K562 (cell line): ENCODE results near the gene CTF1. TPM values are rescaled to one million over a fixed set of nuclear protein-coding genes. Genes with fewer than 3 reads are reported as not detected.

Source experiments
- E2F3 ChIP-seq: fragments of 250-450 bp; sonication (Bioruptor Pico); IDR thresholded peaks from 2 replicates; pipeline ENCODE4 v1.4.0; 2020; ENCODE audit warnings: mild to moderate bottlenecking
- ELF1 ChIP-seq: fragments of 200-800 bp; sonication (Bioruptor generic); IDR thresholded peaks from 2 replicates; pipeline ENCODE4 v1.6.1; 2016; ENCODE audit warnings: missing genetic modification characterization, missing compliant biosample characterization
- ETV5 ChIP-seq: sonication (generic); formaldehyde crosslinking; IDR thresholded peaks from 2 replicates; pipeline ENCODE4 v1.4.0; 2020; ENCODE audit warnings: low read depth, mild to moderate bottlenecking, missing genetic modification reagents
- FOXA1 ChIP-seq: fragments of 450-650 bp; IDR thresholded peaks from 2 replicates; pipeline ENCODE4 v1.6.1; 2016; ENCODE audit warnings: mild to moderate bottlenecking, borderline replicate concordance
- HDAC2 ChIP-seq: fragments of 450-650 bp; IDR thresholded peaks from 2 replicates; pipeline ENCODE4 v1.6.1; 2016; ENCODE audit warnings: mild to moderate bottlenecking
- IRF2 ChIP-seq: sonication (generic); formaldehyde crosslinking; IDR thresholded peaks from 2 replicates; pipeline ENCODE4 v1.8.1; 2022; ENCODE audit warnings: mild to moderate bottlenecking, missing genetic modification reagents
- LCOR ChIP-seq: sonication (generic); formaldehyde crosslinking; IDR thresholded peaks from 2 replicates; pipeline ENCODE4 v1.8.0; 2022; ENCODE audit warnings: mild to moderate bottlenecking, missing genetic modification reagents
- NR2F6 ChIP-seq: fragments of 450-650 bp; formaldehyde crosslinking; IDR thresholded peaks from 2 replicates; pipeline ENCODE4 v1.4.0; 2020; ENCODE audit warnings: mild to moderate bottlenecking
- POLR2G ChIP-seq: fragments of 200-400 bp; formaldehyde crosslinking; IDR thresholded peaks from 2 replicates; pipeline ENCODE4 v1.6.1; 2017; ENCODE audit warnings: low read depth, mild to moderate bottlenecking, antibody characterized with exemption, low read length, moderate library complexity
- PTTG1 ChIP-seq: fragments of 450-650 bp; IDR thresholded peaks from 2 replicates; pipeline ENCODE4 v1.6.1; 2016; ENCODE audit warnings: low read depth, mild to moderate bottlenecking, missing genetic modification characterization, missing compliant biosample characterization
- STAG1 ChIP-seq: sonication (generic); formaldehyde crosslinking; IDR thresholded peaks from 2 replicates; pipeline ENCODE4 v1.5.0; 2020; ENCODE audit warnings: missing genetic modification reagents, borderline replicate concordance
- TEAD1 ChIP-seq, 2 experiments: fragments of 450-650 bp in 1 of 2; sonication (generic) in 1 of 2; formaldehyde crosslinking; IDR thresholded peaks; 2 replicates each; pipeline versions ENCODE4 v1.4.0 to v1.8.0; 2020 to 2022; ENCODE audit warnings: mild to moderate bottlenecking in 2 of 2, missing genetic modification reagents in 1 of 2
- TOE1 ChIP-seq, 2 experiments: fragments of 450-650 bp in 1 of 2; sonication (generic) in 1 of 2; formaldehyde crosslinking in 1 of 2; IDR thresholded peaks; 2 replicates each; pipeline versions ENCODE4 v1.7.1 to v1.8.0; 2016 to 2022; ENCODE audit warnings: borderline replicate concordance in 2 of 2, mild to moderate bottlenecking in 2 of 2, antibody characterized with exemption in 1 of 2, inconsistent platforms in 1 of 2, low read depth in 1 of 2, missing genetic modification reagents in 1 of 2, moderate library complexity in 1 of 2
- TRIM28 ChIP-seq: fragments of 450-650 bp; IDR thresholded peaks from 2 replicates; pipeline ENCODE4 v1.6.1; 2017
- ZNF184 ChIP-seq: sonication (generic); formaldehyde crosslinking; IDR thresholded peaks from 2 replicates; pipeline ENCODE4 v1.5.0; 2020; ENCODE audit warnings: missing genetic modification reagents
- ZNF224 ChIP-seq: sonication (generic); formaldehyde crosslinking; IDR thresholded peaks from 2 replicates; pipeline ENCODE4 v1.8.0; 2022; ENCODE audit warnings: mild to moderate bottlenecking, missing genetic modification reagents
- ZNF311 ChIP-seq: fragments of 250-450 bp; sonication (Bioruptor Pico); IDR thresholded peaks from 2 replicates; pipeline ENCODE4 v1.4.0; 2020; ENCODE audit warnings: mild to moderate bottlenecking, moderate library complexity
- ZNF668 ChIP-seq: fragments of 250-450 bp; sonication (Bioruptor Pico); IDR thresholded peaks from 2 replicates; pipeline ENCODE4 v1.8.0; 2022; ENCODE audit warnings: mild to moderate bottlenecking, inconsistent platforms
- ZNF75A ChIP-seq: fragments of 450-650 bp; formaldehyde crosslinking; IDR thresholded peaks from 2 replicates; pipeline ENCODE4 v1.4.0; 2020; ENCODE audit warnings: mild to moderate bottlenecking
- polyA plus RNA-seq, 8 experiments: library from polyadenylated mRNA; depleted of rRNA in 4 of 8; stranded (reverse) in 5 of 8; unstranded in 3 of 8; fragments of >200 nt; fragmentation: Nextera tagmentation in 2 of 8; fragmentation: Illumina TruSeq in 1 of 8; extraction: Ambion mirVana in 2 of 8; extraction: Trizol in 1 of 8; gene quantifications; 2 replicates each; pipeline versions ENCODE4 v1.2.1 to v1.2.3, GENCODE V29; 2011 to 2014; ENCODE audit warnings: inconsistent platforms in 1 of 8, missing spikeins in 1 of 8
- total RNA-seq, 7 experiments: library from RNA; depleted of rRNA in 6 of 7; stranded (reverse); fragments of >200 nt in 6 of 7; fragmentation: Illumina TruSeq in 2 of 7; extraction: Trizol in 2 of 7; gene quantifications; 2 replicates each; pipeline versions ENCODE4 v1.2.1 to v1.2.3, GENCODE V29; 2011 to 2021; ENCODE audit warnings: low replicate concordance in 1 of 7
- TF ChIP-seq, protein P1 (sequence below): fragments of 250-450 bp; sonication (Bioruptor Pico); IDR thresholded peaks from 2 replicates; pipeline ENCODE4 v1.6.1; 2021; ENCODE audit warnings: mild to moderate bottlenecking
- TF ChIP-seq, protein P2 (sequence below): fragments of 450-650 bp; formaldehyde crosslinking; IDR thresholded peaks from 2 replicates; pipeline ENCODE4 v1.4.0; 2022; ENCODE audit warnings: mild to moderate bottlenecking, moderate library complexity
- TF ChIP-seq, protein P3 (sequence below): fragments of 450-650 bp; IDR thresholded peaks from 2 replicates; pipeline ENCODE4 v1.6.1; 2016; ENCODE audit warnings: low read depth, mild to moderate bottlenecking, moderate library complexity
- TF ChIP-seq, protein P4 (sequence below), 2 experiments: fragments of 450-650 bp in 1 of 2; sonication (generic) in 1 of 2; formaldehyde crosslinking in 1 of 2; IDR thresholded peaks in 1 of 2; conservative IDR thresholded peaks in 1 of 2; 2 replicates each; pipeline versions ENCODE4 v1.6.1 to v1.8.1; 2016 to 2023; ENCODE audit warnings: mild to moderate bottlenecking in 2 of 2, moderate library complexity in 2 of 2, inconsistent platforms in 1 of 2, missing genetic modification reagents in 1 of 2
- TF ChIP-seq, protein P5 (sequence below), 2 experiments: IDR thresholded peaks; 2 replicates each; pipeline ENCODE4 v1.6.1; 2011; ENCODE audit warnings: borderline replicate concordance in 1 of 2, control low read depth in 1 of 2, low read depth in 1 of 2, low read length in 1 of 2, mild to moderate bottlenecking in 1 of 2, mixed read lengths in 1 of 2, moderate library complexity in 1 of 2; ENCODE audit not compliant: insufficient read depth in 1 of 2, insufficient read length in 1 of 2, poor library complexity in 1 of 2, severe bottlenecking in 1 of 2; ENCODE audit errors: extremely low read depth in 1 of 2

Gene CTF1
- total and polyA plus RNA-seq, 9 of the 15 experiments (the other 6 are each of a cell fraction or from before 2014, with no cell fraction given): 0.24 to 2.5 (median 0.44) TPM

DNA sequence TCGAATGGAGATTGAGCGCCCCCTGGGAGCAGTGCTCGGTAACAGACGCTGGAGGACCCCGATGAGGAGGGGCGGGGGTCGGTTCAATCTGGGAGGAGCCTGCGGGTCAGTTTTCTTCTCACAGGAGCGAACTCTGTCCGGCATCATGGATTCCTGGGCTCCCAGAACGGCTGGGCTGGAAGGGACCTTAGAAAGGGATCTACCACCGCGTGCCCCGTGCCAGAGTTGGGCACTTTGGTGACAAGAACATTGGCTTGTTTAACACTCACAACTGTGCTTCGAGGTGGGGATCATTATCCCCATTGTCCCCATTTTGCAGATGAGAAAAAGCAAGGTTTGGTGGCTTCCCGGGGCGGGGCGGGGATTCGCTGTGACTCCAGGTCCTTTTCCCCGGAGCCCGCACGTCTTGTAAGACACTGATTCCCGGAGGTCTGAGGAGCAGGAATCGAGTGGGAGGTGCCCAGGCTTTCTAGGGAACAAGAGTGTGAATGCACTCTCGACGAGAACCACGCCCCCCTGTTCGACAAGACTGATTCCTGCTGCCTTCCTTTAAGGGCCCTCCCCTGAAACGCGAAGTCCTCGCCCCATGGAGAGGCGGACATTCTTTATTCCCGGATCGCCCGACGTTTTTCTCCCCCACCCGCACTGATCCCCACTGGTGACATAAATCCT, 25.5 kb downstream of the CTF1 start (continued):
- TF ChIP-seq ZNF668 (CRISPR knock-in tag): no peak
- peak; percentile 81; the same call in 1 of the 2 replicates for TF ChIP-seq STAG1 (CRISPR knock-in tag)
- TF ChIP-seq FOXA1: no peak
- TF ChIP-seq, protein P1, sequence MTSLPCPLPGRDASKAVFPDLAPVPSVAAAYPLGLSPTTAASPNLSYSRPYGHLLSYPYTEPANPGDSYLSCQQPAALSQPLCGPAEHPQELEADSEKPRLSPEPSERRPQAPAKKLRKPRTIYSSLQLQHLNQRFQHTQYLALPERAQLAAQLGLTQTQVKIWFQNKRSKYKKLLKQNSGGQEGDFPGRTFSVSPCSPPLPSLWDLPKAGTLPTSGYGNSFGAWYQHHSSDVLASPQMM (CRISPR knock-in tag): no peak
- TF ChIP-seq, protein P2, sequence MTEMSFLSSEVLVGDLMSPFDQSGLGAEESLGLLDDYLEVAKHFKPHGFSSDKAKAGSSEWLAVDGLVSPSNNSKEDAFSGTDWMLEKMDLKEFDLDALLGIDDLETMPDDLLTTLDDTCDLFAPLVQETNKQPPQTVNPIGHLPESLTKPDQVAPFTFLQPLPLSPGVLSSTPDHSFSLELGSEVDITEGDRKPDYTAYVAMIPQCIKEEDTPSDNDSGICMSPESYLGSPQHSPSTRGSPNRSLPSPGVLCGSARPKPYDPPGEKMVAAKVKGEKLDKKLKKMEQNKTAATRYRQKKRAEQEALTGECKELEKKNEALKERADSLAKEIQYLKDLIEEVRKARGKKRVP (CRISPR knock-in tag): no peak
- TF ChIP-seq HDAC2: peak; percentile 92
- no peak for TF ChIP-seq LCOR (CRISPR knock-in tag)
- TF ChIP-seq POLR2G: no peak
- no peak for TF ChIP-seq ELF1 (tag)
- no peak for TF ChIP-seq ZNF75A (CRISPR knock-in tag)
- TF ChIP-seq TEAD1 (CRISPR knock-in tag; IDR thresholded peaks at IDR 0.05): peak in 1 of 2 experiments; percentile 44; a peak in 2 of 4 replicates
- TF ChIP-seq NR2F6: no peak
- TF ChIP-seq, protein P3, sequence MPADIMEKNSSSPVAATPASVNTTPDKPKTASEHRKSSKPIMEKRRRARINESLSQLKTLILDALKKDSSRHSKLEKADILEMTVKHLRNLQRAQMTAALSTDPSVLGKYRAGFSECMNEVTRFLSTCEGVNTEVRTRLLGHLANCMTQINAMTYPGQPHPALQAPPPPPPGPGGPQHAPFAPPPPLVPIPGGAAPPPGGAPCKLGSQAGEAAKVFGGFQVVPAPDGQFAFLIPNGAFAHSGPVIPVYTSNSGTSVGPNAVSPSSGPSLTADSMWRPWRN: no peak
- TF ChIP-seq ZNF224: no peak
- 0 out of 2 replicates have a peak, but pooled peaks have one; percentile 34 for TF ChIP-seq E2F3 (CRISPR knock-in tag)
- no peak for TF ChIP-seq ETV5 (CRISPR knock-in tag)
- TF ChIP-seq PTTG1 (tag): no peak
- TF ChIP-seq TRIM28: no peak
- TF ChIP-seq IRF2: no peak
- no peak for TF ChIP-seq ZNF184 (CRISPR knock-in tag)
- no peak for TF ChIP-seq ZNF311 (CRISPR knock-in tag)
- TF ChIP-seq TOE1 (IDR thresholded peaks at IDR 0.05; ENCODE audit: borderline replicate concordance): no peak
- TF ChIP-seq TOE1 (CRISPR knock-in tag; IDR thresholded peaks at IDR 0.05; ENCODE audit: borderline replicate concordance, low read depth): no peak
- TF ChIP-seq, protein P4, sequence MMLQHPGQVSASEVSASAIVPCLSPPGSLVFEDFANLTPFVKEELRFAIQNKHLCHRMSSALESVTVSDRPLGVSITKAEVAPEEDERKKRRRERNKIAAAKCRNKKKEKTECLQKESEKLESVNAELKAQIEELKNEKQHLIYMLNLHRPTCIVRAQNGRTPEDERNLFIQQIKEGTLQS (IDR thresholded peaks at IDR 0.05): no peak
- TF ChIP-seq, protein P4 (CRISPR knock-in tag; conservative IDR thresholded peaks at IDR 0.05): peak; percentile 60; the same call in 1 of the 2 replicates
- TF ChIP-seq, protein P5, sequence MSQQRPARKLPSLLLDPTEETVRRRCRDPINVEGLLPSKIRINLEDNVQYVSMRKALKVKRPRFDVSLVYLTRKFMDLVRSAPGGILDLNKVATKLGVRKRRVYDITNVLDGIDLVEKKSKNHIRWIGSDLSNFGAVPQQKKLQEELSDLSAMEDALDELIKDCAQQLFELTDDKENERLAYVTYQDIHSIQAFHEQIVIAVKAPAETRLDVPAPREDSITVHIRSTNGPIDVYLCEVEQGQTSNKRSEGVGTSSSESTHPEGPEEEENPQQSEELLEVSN (IDR thresholded peaks at IDR 0.05; ENCODE audit: borderline replicate concordance in 1 of 2, extremely low read depth in 1 of 2, insufficient read depth in 1 of 2, insufficient read length in 1 of 2, low read depth in 1 of 2, low read length in 1 of 2, poor library complexity in 1 of 2, severe bottlenecking in 1 of 2): peak in 1 of 2 experiments; percentile 34
